Sigmoid colon (tissue), 7 donors: Measurements from ENCODE around the gene ICOS. TPM values are rescaled to one million over a fixed set of nuclear protein-coding genes. Genes with fewer than 3 reads are reported as not detected.

Source experiments
- DNase-seq: peaks from one replicate; pipeline ENCODE4 v3.0.0-alpha.2; 2019
- H3K27ac ChIP-seq, 4 donors: fragments of 200-600 bp; sonication (generic); one replicate each; pipeline ENCODE4 v1.5.1; 2016 to 2019; ENCODE audit warnings: mild to moderate bottlenecking in 1 of 4
- H3K27me3 ChIP-seq, 3 donors: fragments of 200-600 bp; sonication (generic); one replicate each; pipeline ENCODE4 v1.5.1; 2019; ENCODE audit warnings: mild to moderate bottlenecking in 1 of 3
- H3K36me3 ChIP-seq, 4 donors: fragments of 200-600 bp; sonication (generic); one replicate each; pipeline ENCODE4 v1.5.1; 2016 to 2019
- H3K4me1 ChIP-seq, 4 donors: fragments of 200-600 bp; sonication (generic); one replicate each; pipeline ENCODE4 v1.5.1; 2017 to 2019
- H3K4me3 ChIP-seq, 4 donors: fragments of 200-600 bp; sonication (generic); one replicate each; pipeline ENCODE4 v1.5.1; 2017 to 2019; ENCODE audit warnings: mild to moderate bottlenecking in 2 of 4, moderate library complexity in 1 of 4
- H3K9me3 ChIP-seq, 4 donors: fragments of 200-600 bp in 3 of 4; sonication (generic) in 3 of 4; one replicate each; pipeline versions ENCODE4 v1.5.1 to v1.6.1; 2013 to 2019
- EP300 ChIP-seq, 4 donors: sonication (generic); formaldehyde crosslinking; IDR thresholded peaks; one replicate each; pipeline ENCODE4 v1.6.1; 2017; ENCODE audit warnings: antibody characterized with exemption in 4 of 4
- POLR2A ChIP-seq, 2 donors: fragments of 450-650 bp; IDR thresholded peaks; one replicate each; pipeline ENCODE4 v1.6.1; 2016; ENCODE audit warnings: antibody characterized with exemption in 2 of 2, mild to moderate bottlenecking in 2 of 2, moderate library complexity in 2 of 2
- POLR2AphosphoS5 ChIP-seq, 4 donors: sonication (generic); formaldehyde crosslinking; IDR thresholded peaks; one replicate each; pipeline ENCODE4 v1.6.1; 2017; ENCODE audit warnings: antibody characterized with exemption in 4 of 4
- WGBS, 2 donors: extraction: QIAGEN DNeasy Blood & Tissue Kit; methylation state at CpG; one replicate each; pipeline ENCODE4 v1.1.7; 2013; 5-methylcytosine and 5-hydroxymethylcytosine counted together
- intact Hi-C: fragments of 100-400 bp; cut with DNase I; formaldehyde crosslinking; loops from one replicate; pipeline ENCODE4 v1.15.1; 2023
- polyA plus RNA-seq, 3 donors: library from polyadenylated mRNA; stranded (reverse); fragments of 200-250 nt; gene quantifications; one replicate each; pipeline ENCODE4 v1.2.3, GENCODE V29; 2013
- total RNA-seq, 4 donors: library from RNA; depleted of rRNA; stranded (reverse); fragments of >200 nt; gene quantifications; one replicate each; pipeline ENCODE4 v1.1.0, GENCODE V29; 2016
- TF ChIP-seq, protein P1 (sequence below), 4 experiments: fragments of 450-650 bp in 3 of 4; fragments of 200-600 bp in 1 of 4; IDR thresholded peaks; one replicate each; pipeline ENCODE4 v1.5.1; 2016 to 2019; ENCODE audit warnings: antibody characterized with exemption in 4 of 4, mild to moderate bottlenecking in 3 of 4, moderate library complexity in 2 of 4
- donor health status: healthy with polysubstance abuse.
- donor health status: Bipolar disorder and iron deficiency.
- donor health status: healthy.

Gene ICOS
- total and polyA plus RNA-seq, 7 donors = 0.27 to 6.4 TPM; not detected in 5

DNA sequence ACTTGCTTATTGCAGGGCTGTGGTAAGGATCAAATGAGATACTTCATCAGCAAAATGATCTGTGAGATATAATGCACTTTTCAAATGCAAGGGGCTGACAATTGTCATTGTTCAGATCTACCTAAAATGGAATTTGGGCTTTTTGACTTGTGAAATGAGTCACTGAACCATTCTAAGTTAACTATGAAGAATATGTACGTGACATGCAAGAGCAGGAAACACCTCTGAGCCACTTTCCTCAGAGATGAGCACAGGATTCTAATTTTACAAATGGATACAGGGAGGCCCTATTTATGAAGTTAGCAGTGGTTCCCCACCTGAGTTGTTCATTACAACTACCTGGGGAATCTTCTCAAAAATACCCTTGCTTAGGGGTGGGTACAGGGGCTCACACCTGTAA lies 42.3 kb upstream of the ICOS start:
- H3K4me3 ChIP-seq = no peak overlapping the region
- intact Hi-C loops = no loop called here
- no peaks in the 10 kb centered on the region for H3K9me3 ChIP-seq
- TF ChIP-seq POLR2A (IDR thresholded peaks at IDR 0.05) (no peak), EP300 (IDR thresholded peaks at IDR 0.05) (no peak), POLR2AphosphoS5 (IDR thresholded peaks at IDR 0.05) (no peak)
- TF ChIP-seq, protein P1, sequence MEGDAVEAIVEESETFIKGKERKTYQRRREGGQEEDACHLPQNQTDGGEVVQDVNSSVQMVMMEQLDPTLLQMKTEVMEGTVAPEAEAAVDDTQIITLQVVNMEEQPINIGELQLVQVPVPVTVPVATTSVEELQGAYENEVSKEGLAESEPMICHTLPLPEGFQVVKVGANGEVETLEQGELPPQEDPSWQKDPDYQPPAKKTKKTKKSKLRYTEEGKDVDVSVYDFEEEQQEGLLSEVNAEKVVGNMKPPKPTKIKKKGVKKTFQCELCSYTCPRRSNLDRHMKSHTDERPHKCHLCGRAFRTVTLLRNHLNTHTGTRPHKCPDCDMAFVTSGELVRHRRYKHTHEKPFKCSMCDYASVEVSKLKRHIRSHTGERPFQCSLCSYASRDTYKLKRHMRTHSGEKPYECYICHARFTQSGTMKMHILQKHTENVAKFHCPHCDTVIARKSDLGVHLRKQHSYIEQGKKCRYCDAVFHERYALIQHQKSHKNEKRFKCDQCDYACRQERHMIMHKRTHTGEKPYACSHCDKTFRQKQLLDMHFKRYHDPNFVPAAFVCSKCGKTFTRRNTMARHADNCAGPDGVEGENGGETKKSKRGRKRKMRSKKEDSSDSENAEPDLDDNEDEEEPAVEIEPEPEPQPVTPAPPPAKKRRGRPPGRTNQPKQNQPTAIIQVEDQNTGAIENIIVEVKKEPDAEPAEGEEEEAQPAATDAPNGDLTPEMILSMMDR (IDR thresholded peaks at IDR 0.05) = no peak
- no peaks in the 10 kb centered on the region for H3K36me3 ChIP-seq
- H3K4me1 ChIP-seq = peaks cover 0 to 61% (median 45%) of the 10 kb centered on the region in 4 donors
- WGBS, 2 donors = 79 to 86% methylated on average over 1 of the region's 1 CpG
- peak overlapping the region in 3 of 4 donors; percentile 61 to 78 (median 68) for H3K27ac ChIP-seq
- no peak for DNase-seq
- H3K27me3 ChIP-seq = no peaks in the 10 kb centered on the region

DNA sequence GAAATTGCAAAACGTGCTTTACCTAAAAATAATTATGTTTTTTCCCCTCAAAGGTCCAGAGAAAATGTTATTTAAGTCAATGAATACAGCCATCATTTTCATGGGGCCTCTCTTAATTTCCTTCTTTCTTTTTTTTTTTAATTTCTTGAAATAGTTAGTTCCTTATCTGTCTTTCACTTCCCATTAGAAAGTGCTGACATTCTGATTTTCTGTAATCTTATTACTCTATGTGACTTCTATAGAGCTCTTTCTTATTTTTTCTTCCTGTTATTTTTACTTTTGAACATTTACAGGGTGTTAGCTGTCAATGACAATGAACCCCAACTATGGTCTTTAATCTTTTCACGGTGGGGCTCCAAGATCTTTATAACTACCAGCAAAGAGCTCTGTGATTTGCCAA lies 39.0 kb upstream of the ICOS start:
- Histone ChIP-seq H3K4me3 (no peak overlapping the region), H3K36me3 (no peaks in the 10 kb centered on the region), H3K4me1 (peaks cover 0 to 67% (median 57%) of the 10 kb centered on the region in 4 donors), H3K27me3 (no peaks in the 10 kb centered on the region), H3K9me3 (peaks cover 0 to 6% (median 2%) of the 10 kb centered on the region in 4 donors), H3K27ac (peak overlapping the region in 3 of 4 donors; percentile 56 to 75 (median 67))
- WGBS, 2 donors = 60 to 71% methylated on average over 2 of the region's 2 CpGs
- intact Hi-C loops = no loop called here
- TF ChIP-seq, protein P1 (IDR thresholded peaks at IDR 0.05) = no peak
- no peak for TF ChIP-seq EP300 (IDR thresholded peaks at IDR 0.05)
- TF ChIP-seq POLR2AphosphoS5 (IDR thresholded peaks at IDR 0.05) = no peak
- TF ChIP-seq POLR2A (IDR thresholded peaks at IDR 0.05) = no peak
- DNase-seq = no peak

DNA sequence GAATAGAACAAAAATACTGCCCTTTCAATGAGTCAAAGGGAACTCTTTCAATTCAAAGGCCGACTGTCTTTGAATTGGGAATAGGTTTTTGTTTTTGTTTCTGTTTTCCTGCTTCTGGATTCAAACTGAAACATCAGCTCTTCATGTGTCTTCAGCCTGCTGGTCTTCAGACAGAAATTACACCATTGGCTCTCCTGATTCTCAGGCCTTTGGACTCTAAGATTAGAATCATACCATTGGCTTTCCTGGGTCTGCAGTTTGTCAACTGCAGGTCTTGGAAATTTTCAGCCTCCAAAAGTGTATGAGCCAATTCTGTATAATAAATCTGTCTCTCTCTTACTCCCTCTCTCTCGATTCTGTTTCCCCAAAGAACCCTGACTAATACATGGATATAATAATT lies 37.9 kb upstream of the ICOS start:
- no peak for DNase-seq
- 74 to 80% methylated on average over 2 of the region's 2 CpGs for WGBS, 2 donors
- H3K36me3 ChIP-seq = no peaks in the 10 kb centered on the region
- peaks cover 0 to 8% (median 2%) of the 10 kb centered on the region in 4 donors for H3K9me3 ChIP-seq
- no peak overlapping the region for H3K4me3 ChIP-seq
- peaks cover 0 to 56% (median 48%) of the 10 kb centered on the region in 4 donors for H3K4me1 ChIP-seq
- no peak for TF ChIP-seq POLR2A (IDR thresholded peaks at IDR 0.05)
- TF ChIP-seq, protein P1 (IDR thresholded peaks at IDR 0.05) = no peak
- peak; percentile 59 to 80 (median 71) for TF ChIP-seq POLR2AphosphoS5 (IDR thresholded peaks at IDR 0.05)
- peak in 1 of 4 donors; percentile 31 for TF ChIP-seq EP300 (IDR thresholded peaks at IDR 0.05)
- intact Hi-C loops = no loop called here
- H3K27ac ChIP-seq = peak overlapping the region in 3 of 4 donors; percentile 56 to 75 (median 67)
- no peaks in the 10 kb centered on the region for H3K27me3 ChIP-seq

DNA sequence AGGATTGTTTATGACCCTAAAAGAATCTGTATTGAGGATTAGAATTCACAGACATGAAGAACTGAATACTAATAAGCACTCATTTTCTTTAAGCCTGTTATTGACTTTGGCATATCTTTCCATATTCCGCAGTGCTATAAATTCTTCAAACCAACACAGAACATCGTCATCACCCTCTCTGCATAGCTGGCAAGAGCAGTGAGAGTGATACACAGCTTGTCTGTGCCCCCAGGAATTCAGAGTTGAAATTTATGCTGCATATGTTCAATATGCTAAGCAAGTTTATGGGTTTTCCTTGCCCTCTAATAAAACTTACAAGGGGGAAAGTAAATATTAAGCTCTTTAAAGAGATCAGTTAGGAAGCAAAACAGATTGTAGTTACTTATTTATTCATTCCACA lies 36.3 kb upstream of the ICOS start:
- intact Hi-C loops = loop anchor here (10.0 kb wide), 2 partner anchors 85 to 245 kb away; no protein-coding TSS in a partner anchor
- Histone ChIP-seq H3K27ac (peak overlapping the region in 3 of 4 donors; percentile 56 to 75 (median 67)), H3K36me3 (no peaks in the 10 kb centered on the region), H3K4me3 (no peak overlapping the region), H3K4me1 (peaks cover 0 to 50% (median 40%) of the 10 kb centered on the region in 4 donors), H3K9me3 (peaks cover 0 to 8% (median 2%) of the 10 kb centered on the region in 4 donors), H3K27me3 (no peaks in the 10 kb centered on the region)
- no peak for DNase-seq
- 21 to 61% methylated on average over 2 of the region's 2 CpGs for WGBS, 2 donors
- TF ChIP-seq POLR2A (IDR thresholded peaks at IDR 0.05) (no peak), POLR2AphosphoS5 (IDR thresholded peaks at IDR 0.05) (peak in 1 of 4 donors; percentile 25)
- TF ChIP-seq, protein P1 (IDR thresholded peaks at IDR 0.05) = no peak

DNA sequence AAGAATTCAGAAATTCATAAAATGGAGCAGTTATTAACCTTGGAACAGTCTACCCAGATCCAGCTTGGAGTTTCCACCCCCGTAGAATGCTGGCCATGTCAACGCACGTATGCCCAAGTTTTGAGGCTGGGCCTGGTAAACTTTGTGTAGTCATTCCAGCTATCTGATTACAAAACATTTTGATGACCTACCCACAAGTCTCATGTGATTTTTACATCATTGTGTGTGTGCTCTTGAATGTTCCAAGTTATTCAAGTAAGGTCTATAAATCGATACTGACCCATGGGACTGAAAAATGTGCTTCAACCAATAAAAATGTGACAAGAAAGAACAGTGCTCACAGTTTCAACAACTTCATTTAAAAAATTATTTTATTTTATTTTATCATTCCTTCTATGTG lies 32.5 kb upstream of the ICOS start:
- Histone ChIP-seq H3K4me3 (no peak overlapping the region), H3K4me1 (peaks cover 0 to 35% (median 25%) of the 10 kb centered on the region in 4 donors), H3K36me3 (no peaks in the 10 kb centered on the region), H3K9me3 (peaks cover 0 to 8% (median 2%) of the 10 kb centered on the region in 4 donors), H3K27me3 (no peaks in the 10 kb centered on the region), H3K27ac (no peak overlapping the region)
- intact Hi-C loops = loop anchor here (10.0 kb wide), 2 partner anchors 89 to 249 kb away; no protein-coding TSS in a partner anchor
- TF ChIP-seq EP300 (IDR thresholded peaks at IDR 0.05) (no peak), POLR2A (IDR thresholded peaks at IDR 0.05) (no peak), POLR2AphosphoS5 (IDR thresholded peaks at IDR 0.05) (no peak)
- WGBS, 2 donors = 96% methylated on average over 4 of the region's 4 CpGs
- DNase-seq = no peak
